IPS-18a (cell line): ENCODE results near the gene PRMT6.
"Not testable (repeated sequence)": the region's sequence is repeated elsewhere in the genome, so short reads cannot be mapped to it uniquely, and the experiment has no call there.

Experiments used
- H3K27ac ChIP-seq: one replicate; pipeline ENCODE4 v1.5.1; 2013; ENCODE audit warnings: low read length
- H3K27me3 ChIP-seq: one replicate; pipeline ENCODE4 v1.6.1; 2013; ENCODE audit warnings: mild to moderate bottlenecking, low read length; ENCODE audit not compliant: control insufficient read depth, insufficient read depth
- H3K36me3 ChIP-seq: one replicate; pipeline ENCODE4 v1.6.1; 2013; ENCODE audit warnings: low read depth, low read length; ENCODE audit not compliant: control insufficient read depth
- H3K4me1 ChIP-seq: one replicate; pipeline ENCODE4 v1.6.1; 2013; ENCODE audit warnings: low read depth, low read length; ENCODE audit not compliant: control insufficient read depth
- H3K4me3 ChIP-seq: one replicate; pipeline ENCODE4 v1.5.1; 2013; ENCODE audit warnings: low read length
- H3K9ac ChIP-seq: one replicate; pipeline ENCODE4 v1.6.1; 2013; ENCODE audit warnings: mild to moderate bottlenecking, low read length, moderate library complexity
- H3K9me3 ChIP-seq: one replicate; pipeline ENCODE4 v1.6.1; 2013; ENCODE audit warnings: low read depth, low read length; ENCODE audit not compliant: control insufficient read depth

PRMT6 gene

DNA sequence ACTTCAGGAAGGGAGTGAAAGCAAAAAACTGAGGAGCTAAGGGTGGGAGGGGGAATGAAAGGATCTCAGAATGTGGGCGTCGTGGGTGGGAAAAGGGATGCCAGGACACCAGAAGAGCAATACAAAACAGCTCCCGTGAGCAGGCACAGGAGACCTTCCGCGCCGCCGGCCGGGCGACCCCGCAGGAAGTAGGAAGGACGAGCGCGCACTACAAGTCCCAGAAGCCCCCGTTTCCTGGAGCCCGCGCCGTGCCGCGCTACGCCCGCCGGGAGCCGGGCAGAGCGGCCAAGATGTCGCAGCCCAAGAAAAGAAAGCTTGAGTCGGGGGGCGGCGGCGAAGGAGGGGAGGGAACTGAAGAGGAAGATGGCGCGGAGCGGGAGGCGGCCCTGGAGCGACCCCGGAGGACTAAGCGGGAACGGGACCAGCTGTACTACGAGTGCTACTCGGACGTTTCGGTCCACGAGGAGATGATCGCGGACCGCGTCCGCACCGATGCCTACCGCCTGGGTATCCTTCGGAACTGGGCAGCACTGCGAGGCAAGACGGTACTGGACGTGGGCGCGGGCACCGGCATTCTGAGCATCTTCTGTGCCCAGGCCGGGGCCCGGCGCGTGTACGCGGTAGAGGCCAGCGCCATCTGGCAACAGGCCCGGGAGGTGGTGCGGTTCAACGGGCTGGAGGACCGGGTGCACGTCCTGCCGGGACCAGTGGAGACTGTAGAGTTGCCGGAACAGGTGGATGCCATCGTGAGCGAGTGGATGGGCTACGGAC, at the start of gene PRMT6:
PRMT6 (plus strand) TSS at position 249 of the 771 bp plus-strand sequence; CDS start at position 291, 42 bp downstream.
- H3K9me3 ChIP-seq: no peaks in the 10 kb centered on the region
- H3K27me3 ChIP-seq: no peaks in the 10 kb centered on the region
- H3K4me3 ChIP-seq: peak within 1 kb of the TSS; percentile 98
- peaks cover 11% of the 10 kb centered on the region for H3K4me1 ChIP-seq
- peaks cover 4% of the 10 kb centered on the region for H3K36me3 ChIP-seq
- H3K27ac ChIP-seq: peak within 1 kb of the TSS; percentile 91
- H3K9ac ChIP-seq: peak within 1 kb of the TSS; percentile 93

DNA sequence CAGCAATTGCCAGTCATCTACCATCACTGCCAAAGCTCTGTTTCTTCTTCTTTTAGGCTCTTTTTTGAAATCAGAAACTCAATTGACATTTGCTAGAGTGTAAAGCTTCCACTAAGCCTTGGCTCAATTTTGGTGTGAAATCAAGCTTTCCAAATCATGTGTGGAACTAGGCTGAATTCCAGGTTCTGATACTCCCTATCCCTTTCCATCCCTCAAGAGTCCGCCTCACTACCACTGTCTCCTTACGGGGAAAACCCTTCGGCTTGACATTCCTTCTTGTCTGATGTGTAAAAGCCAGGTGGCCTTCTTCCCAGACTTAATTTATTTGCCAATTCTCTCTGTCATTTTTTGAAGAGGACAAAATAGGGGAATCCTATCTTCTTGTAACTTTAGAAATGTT, 47.2 kb upstream of the PRMT6 start:
- Histone ChIP-seq H3K27me3 (no peaks in the 10 kb centered on the region), H3K36me3 (no peaks in the 10 kb centered on the region), H3K4me3 (no peak overlapping the region), H3K27ac (no peak overlapping the region), H3K9me3 (no peaks in the 10 kb centered on the region), H3K9ac (no peak overlapping the region), H3K4me1 (no peaks in the 10 kb centered on the region)

DNA sequence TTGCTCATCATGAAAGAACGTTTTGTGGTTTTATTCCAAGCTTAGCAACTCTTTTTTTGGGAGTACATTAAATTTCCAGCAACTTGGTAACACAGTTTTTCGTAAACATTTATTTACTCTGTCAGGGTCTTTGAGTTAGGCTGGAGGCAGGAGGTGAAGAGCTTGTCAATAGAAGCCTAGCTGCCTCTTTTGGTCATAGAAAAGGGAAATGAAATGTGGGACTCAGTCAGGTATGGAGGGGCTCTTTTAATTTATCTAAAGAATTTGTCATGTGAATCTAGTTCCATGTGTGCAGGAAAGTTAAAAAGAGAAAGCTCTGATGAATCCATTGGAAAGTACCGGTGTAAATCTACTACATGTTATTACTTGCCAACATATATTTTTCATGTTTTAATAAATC, 45.9 kb upstream of the PRMT6 start:
- H3K27ac ChIP-seq: no peak overlapping the region
- H3K4me3 ChIP-seq: no peak overlapping the region

DNA sequence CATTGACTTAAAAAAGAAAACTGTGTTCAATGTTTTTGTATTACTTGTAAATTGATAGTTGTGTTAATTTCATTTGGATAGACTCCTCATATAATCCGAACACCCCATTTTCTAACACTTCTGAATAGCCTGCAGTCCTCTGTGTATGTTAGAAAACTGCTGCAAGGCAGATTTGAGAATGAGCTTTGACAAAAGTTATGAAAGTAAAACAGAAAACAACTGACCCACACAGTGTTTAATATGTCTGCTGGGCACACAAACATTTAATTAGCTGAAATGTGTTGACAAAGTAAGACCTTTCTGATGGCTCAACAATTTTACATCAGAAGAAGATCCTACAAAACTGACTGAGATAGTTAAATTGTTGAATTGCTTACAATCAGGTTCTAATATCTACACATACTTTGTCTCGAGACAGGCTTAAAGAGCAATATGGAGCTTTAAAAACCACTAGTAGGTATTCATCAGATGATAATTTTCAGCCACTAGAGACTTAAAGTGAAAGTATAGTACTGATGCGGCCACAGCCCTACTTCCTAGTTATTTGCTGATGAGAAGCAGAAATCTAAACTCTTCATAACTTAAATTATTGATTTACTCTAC, 40.0 kb upstream of the PRMT6 start:
- H3K4me3 ChIP-seq: no peak overlapping the region

More for the DNA sequence above, 45.9 kb upstream of the PRMT6 start:
- no peak overlapping the region for H3K9ac ChIP-seq
- no peaks in the 10 kb centered on the region for H3K9me3 ChIP-seq
- H3K4me1 ChIP-seq: peaks cover 1% of the 10 kb centered on the region
- no peaks in the 10 kb centered on the region for H3K36me3 ChIP-seq
- H3K27me3 ChIP-seq: no peaks in the 10 kb centered on the region

DNA sequence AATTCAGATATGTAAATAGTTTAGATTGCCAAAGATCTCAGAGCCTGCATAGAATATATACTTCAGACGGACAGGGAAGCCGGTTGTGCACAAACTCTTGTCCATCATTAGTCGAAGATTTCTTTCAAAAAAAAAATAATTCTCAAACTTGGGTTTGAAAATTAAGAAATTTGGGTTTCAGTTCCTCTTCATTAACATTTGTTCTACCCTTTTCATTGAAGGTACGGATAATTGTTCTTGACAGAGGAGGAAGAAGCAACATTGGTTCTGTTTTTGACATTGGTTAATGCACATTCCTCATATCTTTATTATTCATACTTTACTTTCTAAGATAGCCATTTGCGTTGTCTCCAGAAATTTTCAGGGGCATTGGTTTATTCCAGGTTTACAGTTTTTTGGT, 38.0 kb upstream of the PRMT6 start:
- H3K4me3 ChIP-seq: no peak overlapping the region
- no peak overlapping the region for H3K27ac ChIP-seq
- H3K4me1 ChIP-seq: peaks cover 12% of the 10 kb centered on the region
- H3K9me3 ChIP-seq: no peaks in the 10 kb centered on the region
- no peaks in the 10 kb centered on the region for H3K36me3 ChIP-seq
- no peak overlapping the region for H3K9ac ChIP-seq
- no peaks in the 10 kb centered on the region for H3K27me3 ChIP-seq

More for the DNA sequence above, 40.0 kb upstream of the PRMT6 start:
- Histone ChIP-seq H3K27me3 (no peaks in the 10 kb centered on the region), H3K36me3 (no peaks in the 10 kb centered on the region), H3K4me1 (peaks cover 12% of the 10 kb centered on the region), H3K27ac (no peak overlapping the region), H3K9ac (no peak overlapping the region), H3K9me3 (no peaks in the 10 kb centered on the region)

DNA sequence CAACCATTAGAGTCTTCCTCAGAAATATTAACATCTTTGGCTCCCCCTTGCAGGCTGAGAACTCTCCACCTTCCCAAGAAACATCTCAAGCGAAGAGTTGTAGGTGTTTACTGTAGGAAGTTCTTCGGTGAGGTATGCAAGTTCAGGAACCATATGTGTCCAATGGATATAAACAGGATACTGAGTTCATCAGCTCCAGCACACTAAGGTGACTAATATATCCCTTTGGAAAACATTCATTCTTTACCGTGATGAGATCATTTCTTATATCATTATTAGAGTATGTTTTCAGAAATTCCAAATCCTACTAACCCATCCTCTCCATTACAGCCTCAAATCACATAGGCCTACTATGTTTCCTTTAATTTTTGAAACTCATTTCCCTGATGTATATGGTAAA, 37.3 kb upstream of the PRMT6 start:
- Histone ChIP-seq H3K27ac (no peak overlapping the region), H3K4me1 (peaks cover 12% of the 10 kb centered on the region), H3K4me3 (no peak overlapping the region), H3K9ac (no peak overlapping the region), H3K36me3 (no peaks in the 10 kb centered on the region), H3K9me3 (no peaks in the 10 kb centered on the region), H3K27me3 (no peaks in the 10 kb centered on the region)

DNA sequence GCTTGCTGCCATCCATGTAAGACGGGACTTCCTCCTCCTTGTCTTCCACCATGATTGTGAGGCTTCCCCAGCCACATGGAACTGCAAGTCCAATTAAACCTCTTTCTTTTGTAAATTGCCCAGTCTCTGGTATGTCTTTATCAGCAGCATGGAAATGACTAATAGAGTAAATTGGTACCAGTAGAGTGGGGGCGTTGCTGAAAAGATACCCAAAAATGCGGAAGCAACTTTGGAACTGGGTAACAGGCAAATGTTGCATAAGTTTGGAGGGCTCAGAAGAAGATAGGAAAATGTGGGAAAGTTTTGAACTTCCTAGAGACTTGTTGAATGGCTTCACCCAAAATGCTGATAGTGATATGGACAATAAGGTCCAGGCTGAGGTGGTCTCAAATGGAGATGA, 17.6 kb upstream of the PRMT6 start:
- H3K27me3 ChIP-seq, H3K4me1 ChIP-seq, H3K9me3 ChIP-seq, H3K36me3 ChIP-seq, H3K27ac ChIP-seq, H3K9ac ChIP-seq, H3K4me3 ChIP-seq: not testable (repeated sequence)

DNA sequence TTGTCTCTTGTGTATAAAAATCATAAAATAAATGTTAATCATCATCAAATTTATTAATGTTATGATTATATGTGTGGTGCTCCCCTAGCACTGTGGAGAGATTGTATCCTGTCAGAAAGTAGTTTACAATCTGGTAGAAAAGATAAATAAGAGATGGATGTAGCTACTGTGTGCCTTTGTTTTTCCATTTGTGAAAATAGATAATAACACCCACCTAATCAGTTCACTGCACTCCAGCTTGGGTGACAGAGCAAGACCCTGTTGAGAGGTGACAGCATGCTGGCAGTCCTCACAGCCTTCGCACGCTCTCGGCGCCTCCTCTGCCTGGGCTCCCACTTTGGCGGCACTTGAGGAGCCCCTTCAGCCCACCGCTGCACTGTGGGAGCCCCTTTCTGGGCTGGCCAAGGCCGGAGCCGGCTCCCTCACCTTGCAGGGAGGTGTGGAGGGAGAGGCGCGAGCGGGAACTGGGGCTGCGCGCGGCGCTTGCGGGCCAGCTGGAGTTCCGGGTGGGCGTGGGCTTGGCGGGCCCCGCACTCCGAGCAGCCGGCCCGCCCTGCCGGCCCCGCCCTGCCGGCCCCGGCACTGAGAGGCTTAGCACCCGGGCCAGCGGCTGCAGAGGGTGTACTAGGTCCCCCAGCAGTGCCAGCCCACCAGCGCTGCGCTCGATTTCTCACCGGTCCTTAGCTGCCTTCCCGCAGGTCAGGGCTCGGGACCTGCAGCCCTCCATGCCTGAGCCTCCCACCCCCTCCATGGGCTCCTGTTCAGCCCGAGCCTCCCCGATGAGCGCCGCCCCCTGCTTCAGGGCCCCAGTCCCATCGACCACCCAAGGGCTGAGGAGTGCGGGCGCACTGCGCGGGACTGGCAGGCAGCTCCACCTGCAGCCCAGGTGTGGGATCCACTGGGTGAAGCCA, 11.9 kb upstream of the PRMT6 start:
- not testable (repeated sequence) for H3K9ac ChIP-seq, H3K4me3 ChIP-seq, H3K27ac ChIP-seq, H3K27me3 ChIP-seq, H3K4me1 ChIP-seq, H3K36me3 ChIP-seq
- peaks cover 11% of the 10 kb centered on the region for H3K9me3 ChIP-seq

DNA sequence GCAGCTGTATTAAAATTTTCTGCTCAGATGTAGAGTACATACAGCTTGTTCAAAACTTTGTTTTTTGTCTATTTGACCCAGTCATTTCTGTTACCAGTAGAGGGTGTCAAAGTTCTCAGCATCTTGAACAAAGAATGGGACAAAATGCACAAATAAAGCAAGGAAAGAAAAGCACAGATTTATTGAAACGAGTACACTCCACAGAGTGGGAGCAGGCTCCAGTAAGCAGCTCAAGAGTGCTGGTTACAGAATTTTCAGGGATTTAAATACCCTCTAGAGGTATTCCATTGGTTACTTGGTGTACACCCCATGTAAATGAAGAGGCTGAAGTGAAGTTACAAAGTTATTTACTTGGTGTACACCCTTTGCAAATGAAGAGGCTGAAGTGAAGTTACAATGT, 8.9 kb upstream of the PRMT6 start:
- no peak overlapping the region for H3K4me3 ChIP-seq
- H3K9ac ChIP-seq: no peak overlapping the region

DNA sequence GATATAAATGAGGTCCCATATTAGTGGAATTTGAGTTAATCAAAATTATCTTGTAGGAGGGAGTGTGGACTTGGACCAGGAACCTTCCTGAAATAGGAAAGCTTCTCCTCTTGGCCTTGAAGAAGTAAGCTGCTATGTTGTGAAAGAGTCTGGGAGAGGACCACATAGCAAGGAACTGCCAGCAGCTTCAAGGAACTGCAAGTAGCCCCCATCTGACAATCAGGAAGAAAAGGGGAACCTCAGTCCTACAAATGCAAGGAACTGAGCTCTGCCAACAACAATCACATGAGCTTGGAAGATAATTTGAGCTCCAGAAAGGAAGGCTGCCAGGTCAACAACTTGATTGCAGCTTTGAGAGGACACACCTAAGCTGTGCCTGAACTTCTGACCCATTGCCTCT, 8.2 kb upstream of the PRMT6 start:
- Histone ChIP-seq H3K27me3 (no peaks in the 10 kb centered on the region), H3K27ac (no peak overlapping the region), H3K4me3 (no peak overlapping the region), H3K36me3 (no peaks in the 10 kb centered on the region), H3K9me3 (peaks cover 6% of the 10 kb centered on the region), H3K4me1 (no peaks in the 10 kb centered on the region), H3K9ac (no peak overlapping the region)

More for the DNA sequence above, 8.9 kb upstream of the PRMT6 start:
- no peaks in the 10 kb centered on the region for H3K27me3 ChIP-seq
- peaks cover 6% of the 10 kb centered on the region for H3K9me3 ChIP-seq
- H3K36me3 ChIP-seq: no peaks in the 10 kb centered on the region
- H3K27ac ChIP-seq: no peak overlapping the region
- no peaks in the 10 kb centered on the region for H3K4me1 ChIP-seq

DNA sequence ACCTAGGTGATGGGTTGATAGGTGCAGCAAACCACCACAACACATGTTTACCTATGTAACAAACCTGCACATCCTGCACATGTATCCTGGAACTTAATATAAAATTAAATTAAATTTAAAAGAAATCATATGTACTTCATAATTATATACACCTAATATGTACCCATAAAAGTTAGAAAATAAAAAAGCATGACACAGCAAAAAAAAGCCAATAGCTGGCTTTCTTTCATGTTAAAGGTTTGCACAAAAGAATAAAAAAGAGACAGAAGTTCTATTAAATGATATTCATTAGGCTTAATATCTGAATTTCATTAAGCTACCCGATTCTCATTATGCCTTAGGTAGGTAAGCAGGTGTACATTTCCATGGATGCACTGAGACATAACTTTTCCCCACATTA, 5.2 kb upstream of the PRMT6 start:
- H3K27me3 ChIP-seq: no peaks in the 10 kb centered on the region
- H3K9me3 ChIP-seq: peaks cover 6% of the 10 kb centered on the region
- no peak overlapping the region for H3K4me3 ChIP-seq
- H3K36me3 ChIP-seq: no peaks in the 10 kb centered on the region
- no peak overlapping the region for H3K27ac ChIP-seq
- no peaks in the 10 kb centered on the region for H3K4me1 ChIP-seq
- no peak overlapping the region for H3K9ac ChIP-seq
